NCI-H2171 (cell line): Measurements from ENCODE around the gene PRSS57.
A peak's percentile ranks its signal among the peaks of the same experiment; 100 is the strongest.
"Not testable (repeated sequence)": the region's sequence is repeated elsewhere in the genome, so short reads cannot be mapped to it uniquely, and the experiment has no call there.

Experiments
- DNase-seq: peaks from one replicate; lab custom pipeline; 2025; lab: John Stamatoyannopoulos, UW

Gene PRSS57

DNA sequence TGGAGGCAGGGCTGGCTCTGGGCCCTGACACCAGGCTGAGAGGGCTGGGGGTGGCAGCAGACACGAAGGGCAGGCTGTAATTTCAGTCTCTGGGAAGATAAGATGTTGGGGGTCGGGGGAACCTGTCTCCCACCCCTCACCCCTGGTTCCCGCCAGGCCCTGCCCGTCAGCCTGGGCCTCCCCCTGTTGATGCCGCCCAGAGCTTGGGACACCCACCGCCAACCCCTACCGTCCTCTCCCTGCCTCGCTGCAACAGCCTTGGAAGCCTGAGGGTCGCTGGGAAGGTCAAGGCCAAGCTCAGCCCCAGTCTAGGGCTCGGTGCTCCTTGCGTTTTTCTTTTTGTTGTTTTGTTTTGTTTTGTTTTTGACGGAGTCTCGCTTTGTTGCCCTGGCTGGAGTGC lies 28.0 kb upstream of the PRSS57 start:
- DNase-seq = no peak

DNA sequence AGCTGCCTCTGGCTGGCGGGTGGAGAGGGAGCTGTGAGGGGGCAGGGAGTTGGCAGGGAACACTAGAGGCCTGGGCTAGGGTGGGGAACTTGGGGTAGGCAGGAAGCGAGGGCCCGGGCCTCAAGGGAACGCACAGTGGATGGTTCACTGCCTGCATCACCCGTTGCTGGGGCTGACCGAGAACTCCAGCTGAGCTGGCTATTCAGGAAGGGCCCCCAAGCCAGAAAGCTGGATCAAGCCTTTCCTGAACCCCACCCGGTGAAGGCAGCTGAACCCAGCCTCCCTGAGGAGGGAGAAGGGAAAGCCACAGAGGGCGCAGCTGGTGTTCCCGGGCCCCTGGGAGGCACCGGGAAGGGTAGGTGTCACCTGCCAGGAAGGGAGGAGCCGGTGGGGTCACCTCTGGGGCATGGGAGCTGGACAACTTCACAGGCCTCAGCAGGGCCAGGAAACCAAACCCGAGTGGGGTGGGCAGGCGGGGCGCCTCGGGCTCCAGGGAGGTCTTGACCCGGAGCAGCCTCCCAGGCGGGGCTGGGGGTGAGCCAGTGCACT lies 27.4 kb upstream of the PRSS57 start:
- no peak for DNase-seq

DNA sequence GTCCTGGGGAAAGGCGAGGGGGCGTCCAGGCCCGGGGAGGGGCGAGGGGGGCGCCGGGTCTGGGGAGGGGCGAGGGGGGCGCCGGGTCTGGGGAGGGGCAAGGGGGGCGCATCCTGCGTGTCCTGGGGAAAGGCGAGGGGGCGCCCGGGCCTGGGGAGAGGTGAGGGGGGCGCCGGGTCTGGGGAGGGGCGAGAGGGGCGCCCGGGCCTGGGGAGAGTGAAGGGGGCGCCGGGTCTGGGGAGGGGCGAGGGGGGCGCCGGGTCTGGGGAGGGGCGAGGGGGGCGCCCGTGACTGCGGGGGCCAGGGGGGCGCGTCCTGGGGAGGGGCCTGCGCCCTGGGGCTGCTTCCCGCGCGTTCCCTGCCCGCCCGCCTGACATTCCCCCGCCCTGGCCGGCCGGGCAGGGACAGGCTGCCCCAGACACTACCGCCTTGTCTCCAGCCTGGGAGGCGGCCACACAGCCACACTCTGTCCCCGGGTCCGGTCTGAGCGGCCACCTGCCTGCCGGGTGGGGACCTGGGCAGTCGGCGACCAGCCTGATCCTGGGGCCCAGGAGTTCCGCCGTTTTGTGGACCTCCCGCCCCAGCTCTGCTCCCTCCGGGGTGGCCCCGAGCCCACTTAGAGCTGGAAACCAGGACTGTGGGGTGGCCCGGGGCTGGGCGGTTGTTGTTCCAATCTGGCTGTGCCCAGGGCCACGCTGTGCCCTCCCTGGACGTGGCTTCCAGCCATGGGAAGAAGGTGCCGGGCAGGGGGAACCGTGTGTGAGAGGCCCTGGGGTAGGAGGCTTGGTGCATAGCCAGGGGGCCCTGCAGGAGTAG lies 25.3 kb upstream of the PRSS57 start:
- no peak for DNase-seq

DNA sequence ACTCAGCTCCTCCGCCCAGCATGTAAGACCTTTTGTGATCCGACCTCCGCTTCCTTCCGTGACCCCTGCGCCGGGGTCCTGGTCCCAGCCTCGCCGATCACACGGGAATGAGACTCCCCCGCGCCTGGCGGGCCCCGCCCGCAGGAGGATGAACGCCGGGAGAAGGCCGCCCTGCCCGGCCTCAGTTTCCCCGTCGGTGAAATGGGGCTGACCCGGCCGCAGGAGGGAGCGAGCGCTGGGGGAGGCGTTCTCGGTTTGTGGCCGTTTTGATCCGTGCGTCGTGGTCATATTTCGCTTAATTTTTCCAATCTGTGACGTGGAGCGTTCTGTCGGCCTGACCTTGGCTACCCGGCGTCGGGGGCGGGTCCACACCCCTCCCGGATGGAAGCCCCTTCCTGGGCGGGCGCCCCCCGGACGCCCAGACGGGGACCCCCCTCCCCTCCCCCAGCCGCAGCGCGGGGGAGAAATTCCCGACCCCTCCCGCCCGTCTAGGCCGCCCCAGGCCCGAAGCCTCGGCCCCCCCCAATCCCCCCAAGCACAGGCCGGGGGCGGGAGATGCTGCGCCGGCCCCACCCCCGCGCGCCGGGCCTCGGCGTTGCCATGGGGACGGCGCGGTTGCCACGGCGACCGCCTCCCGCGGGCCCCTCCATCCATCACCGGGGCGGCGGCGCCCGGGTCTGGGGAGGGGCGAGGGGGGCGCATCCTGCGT lies 24.5 kb upstream of the PRSS57 start:
- DNase-seq = no peak

DNA sequence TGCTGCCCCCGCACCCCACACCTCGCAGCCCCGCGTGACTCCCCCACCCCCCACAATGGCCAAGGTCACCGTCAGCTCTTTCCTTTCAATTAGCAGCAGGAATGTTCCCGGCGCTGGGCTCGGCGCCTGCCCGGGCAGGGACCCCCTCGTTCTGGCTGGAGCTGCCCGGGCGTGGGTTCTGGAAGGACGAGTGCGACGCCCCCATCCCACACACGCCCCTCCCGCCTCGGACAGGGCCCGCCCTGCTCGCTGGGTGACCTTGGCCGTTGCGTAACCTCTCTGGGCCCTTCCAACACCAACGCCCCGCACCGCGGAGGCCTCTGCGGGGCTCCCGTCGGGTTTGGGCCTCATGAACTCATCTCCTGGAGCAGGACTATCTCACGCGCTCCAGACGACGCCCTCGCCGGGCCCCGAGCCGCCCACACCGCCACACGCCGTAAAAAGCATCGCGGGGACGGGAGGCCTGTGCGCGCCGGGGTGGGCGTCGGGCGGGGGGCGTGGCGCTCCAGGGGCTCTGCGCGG lies 23.8 kb upstream of the PRSS57 start:
- DNase-seq = no peak

DNA sequence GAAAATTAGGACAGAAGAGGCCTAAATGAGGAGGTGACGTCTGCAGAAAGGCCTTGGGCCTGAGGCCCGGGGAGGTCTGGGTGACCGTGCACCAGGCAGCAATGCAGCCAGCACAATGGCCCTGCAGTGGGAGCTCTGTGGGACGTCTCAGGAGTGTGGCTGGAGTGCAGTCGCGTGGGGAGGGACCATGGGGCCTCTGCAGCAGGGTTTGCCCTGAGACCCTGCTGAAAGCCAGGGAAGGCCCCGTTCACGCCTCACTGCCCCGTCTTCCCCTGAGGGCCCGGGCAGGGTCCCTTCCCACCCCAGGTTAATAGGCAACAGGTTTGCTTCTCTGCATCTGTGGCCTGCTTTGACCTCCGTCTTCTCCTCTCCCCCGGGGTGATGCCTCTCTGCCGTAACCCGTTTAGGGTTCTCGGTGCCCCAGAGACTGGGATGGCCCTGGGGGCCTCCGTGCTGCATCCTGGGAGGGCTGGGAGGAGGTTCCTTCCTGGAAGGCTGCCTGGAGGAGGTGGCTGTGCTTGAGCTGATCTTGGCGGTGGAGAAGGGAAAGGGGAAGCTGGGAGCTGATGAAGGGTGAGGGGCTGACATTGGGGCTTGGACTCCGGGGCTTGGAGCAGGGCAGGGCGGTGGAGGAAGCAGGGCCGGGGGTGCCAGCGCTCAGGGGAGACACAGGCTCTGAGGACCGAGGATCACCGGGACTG lies 23.1 kb upstream of the PRSS57 start:
- DNase-seq = no peak

DNA sequence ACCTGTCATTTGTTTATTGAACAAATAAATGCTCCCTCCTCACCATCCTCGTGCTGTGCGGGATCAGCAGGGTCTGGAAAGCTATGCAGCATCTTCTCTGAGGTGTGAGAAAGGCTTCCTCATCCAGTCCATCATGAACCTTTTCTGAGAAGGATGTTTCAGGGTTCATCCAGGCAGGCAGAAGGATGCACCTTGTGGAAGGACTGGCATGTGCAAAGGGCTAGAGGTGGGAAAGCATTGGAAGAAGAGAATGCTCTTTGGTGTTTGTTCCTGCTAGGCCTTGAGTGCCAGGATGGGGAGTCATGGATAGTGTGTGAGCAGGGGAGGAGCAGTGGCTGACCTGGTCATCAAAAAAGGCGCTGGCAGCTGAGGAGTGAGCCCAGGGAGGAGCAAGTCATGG lies 20.1 kb upstream of the PRSS57 start:
- DNase-seq = no peak

DNA sequence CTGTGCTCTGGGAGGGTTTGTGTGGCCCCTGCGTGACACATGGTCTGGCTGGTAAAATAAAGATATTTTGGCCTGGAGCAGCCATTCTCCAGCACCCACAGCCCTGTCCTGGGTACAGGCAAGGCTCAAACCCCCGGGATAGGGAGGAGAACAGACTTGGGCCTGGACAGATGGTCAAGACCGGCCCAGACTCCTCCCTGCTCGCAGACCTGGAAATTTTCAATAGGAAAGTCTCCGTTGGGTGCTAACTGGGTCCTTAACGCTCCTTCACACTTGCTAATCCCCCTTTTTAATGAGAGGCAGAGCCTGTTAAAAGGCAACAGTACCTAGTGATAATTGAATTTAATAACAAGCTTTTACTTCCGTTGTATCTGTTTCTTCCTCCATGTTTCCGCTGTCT lies 16.0 kb upstream of the PRSS57 start:
- DNase-seq = no peak

DNA sequence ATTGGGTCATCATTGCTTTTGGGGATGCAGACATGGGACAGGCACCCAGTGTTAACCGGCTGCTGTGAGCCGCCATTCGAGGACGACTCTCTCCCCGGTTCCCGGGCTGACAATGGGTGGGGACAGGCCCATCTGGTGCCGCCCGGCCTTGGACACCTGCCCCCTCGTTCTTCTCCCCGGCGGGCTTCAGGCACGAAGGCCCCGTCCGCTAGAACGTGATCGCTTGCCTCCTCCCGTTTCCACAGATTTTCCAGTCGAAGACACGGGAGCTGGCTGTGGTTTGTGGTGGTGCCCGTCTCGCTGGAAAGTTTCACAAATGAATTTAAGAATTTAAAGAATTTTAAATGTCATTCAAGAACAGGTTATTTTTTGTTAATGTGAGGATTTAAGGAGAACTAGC lies 15.5 kb upstream of the PRSS57 start:
- DNase-seq = no peak

DNA sequence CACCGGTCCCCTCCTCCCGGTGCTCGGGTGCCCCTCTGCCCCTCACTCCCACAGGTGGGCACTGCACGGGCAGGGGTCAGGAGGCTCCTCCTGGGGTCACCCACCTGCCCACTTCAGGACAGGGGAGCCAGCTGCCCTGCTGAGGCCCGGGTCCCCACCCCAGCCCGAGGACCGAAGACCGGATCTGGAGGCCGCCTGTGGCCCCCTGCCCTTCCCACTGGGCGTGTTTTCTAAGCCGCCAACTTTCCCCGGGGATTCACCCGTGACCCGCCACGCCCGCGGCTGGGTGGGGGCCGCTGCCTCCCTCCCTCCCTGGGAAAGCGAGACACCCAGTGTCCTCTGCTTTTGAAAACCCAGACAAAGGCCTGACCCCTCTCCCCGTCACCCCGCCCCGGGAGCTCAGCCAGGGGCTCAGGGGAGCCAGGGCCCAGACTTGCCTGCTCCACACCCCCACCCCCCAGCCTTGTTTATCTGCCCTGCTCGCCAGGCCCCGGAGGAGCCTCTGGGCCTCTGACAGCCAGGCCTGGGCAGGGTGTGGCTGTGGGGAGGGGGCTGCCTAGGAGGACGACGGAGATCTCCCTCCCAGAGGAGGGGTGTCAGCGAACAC lies 14.8 kb upstream of the PRSS57 start:
- no peak for DNase-seq

DNA sequence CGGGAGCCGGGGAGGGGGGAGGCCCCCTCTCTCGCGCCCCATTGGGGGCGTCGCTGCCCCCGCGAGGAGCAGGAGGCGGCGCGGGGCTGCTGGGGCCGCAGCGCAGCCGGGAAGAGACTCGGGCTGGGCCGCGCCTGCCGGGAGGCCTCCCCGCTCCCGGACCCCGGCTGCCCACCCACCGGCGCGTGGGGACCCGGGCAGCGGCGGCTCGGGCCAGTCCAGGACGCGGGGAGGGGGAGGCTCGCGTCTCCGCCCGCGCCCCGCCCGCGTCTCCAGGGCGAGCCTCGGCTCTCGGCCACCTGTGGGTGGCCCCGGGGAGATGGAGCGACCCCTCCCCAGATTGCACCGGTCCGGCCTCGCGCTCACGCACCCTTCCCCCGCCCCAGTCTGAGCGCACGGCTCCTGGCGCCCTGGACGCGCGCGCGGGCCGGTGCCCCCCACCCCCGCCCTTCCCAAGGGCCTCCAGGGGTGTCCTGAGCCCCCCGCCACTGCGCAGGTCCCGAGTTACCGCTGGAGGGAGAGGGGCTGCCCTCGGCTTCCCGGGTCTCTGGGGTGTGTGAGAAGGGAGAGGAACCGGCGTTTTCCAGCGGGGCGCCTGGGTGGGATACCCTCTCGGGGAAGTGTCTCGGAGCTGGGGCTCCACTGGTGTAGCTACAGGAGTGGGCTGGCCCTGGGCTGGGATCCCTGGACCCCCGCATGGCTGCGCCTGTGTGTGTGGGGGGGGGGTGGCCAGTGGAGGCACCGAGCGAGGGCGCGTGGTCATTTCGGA lies 14.1 kb upstream of the PRSS57 start:
- no peak for DNase-seq

DNA sequence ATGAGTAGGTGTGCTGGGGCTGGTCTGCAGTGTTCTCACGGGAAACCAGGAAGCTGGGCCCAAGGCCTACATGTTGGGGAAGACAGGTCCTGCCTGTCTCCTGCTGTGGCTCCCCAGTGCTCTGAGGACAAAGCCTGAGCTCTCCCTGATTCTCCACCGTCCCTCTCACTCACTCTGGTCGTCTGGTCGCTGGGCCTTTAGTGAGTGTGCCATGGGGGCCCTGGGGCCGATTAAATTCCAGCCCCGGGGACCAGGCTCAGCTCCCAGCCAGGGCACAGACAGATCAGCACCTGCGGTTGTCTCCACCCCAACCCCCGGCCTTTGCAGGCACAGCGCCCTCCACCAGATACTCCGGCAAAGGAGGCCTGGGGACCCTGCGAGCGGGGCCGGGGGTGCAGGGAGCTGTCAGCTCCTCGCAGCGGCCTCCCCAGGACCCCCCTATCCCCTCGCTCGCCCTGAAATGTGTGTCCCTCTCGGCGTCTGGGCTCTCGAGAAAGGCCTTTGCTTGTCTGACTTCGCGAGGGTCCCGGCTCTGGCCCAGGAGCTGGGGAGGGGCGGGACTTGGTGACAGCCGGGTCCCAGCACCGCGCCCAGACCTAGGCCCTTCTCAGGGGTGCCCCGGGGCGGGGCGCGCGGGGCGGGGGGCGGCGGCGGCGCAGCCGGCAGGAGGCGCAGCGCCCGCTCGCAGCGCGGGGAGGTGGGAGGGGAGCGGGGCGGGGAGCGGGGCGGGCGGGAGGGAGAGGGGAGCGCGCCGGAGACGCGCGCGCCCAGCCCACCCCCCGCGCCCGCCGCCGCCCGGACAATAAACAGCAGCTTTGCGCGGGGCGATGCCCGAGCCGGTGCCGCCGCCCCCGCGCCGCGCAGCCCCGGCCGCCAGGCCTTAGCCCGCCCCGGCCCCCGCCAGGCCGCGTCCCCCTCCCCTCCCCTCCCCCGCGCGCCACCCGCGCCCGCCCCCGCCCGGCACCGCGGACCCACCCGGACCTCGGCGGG lies 13.2 kb upstream of the PRSS57 start, which contains the start of gene PALM:
PALM (plus strand) TSS at position 782 of the 990 bp plus-strand sequence. CDS start 212 bp downstream, outside the sequence.
- DNase-seq = peak; percentile 33

DNA sequence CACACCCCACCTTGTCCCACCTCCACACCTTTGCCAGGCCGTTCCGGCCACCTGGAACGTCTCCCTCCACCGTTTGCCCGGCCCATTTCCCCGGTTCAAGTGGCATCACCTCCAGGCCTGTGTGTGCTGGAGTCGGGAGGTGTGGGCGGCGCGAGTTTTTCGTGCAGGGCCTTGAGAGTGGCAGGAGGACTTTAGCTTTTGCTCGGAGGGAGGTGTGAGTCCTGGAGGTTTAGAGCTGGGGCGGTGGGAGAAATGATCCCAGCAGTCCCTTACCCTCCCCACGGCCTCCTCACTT lies 9.1 kb upstream of the PRSS57 start:
- no peak for DNase-seq

DNA sequence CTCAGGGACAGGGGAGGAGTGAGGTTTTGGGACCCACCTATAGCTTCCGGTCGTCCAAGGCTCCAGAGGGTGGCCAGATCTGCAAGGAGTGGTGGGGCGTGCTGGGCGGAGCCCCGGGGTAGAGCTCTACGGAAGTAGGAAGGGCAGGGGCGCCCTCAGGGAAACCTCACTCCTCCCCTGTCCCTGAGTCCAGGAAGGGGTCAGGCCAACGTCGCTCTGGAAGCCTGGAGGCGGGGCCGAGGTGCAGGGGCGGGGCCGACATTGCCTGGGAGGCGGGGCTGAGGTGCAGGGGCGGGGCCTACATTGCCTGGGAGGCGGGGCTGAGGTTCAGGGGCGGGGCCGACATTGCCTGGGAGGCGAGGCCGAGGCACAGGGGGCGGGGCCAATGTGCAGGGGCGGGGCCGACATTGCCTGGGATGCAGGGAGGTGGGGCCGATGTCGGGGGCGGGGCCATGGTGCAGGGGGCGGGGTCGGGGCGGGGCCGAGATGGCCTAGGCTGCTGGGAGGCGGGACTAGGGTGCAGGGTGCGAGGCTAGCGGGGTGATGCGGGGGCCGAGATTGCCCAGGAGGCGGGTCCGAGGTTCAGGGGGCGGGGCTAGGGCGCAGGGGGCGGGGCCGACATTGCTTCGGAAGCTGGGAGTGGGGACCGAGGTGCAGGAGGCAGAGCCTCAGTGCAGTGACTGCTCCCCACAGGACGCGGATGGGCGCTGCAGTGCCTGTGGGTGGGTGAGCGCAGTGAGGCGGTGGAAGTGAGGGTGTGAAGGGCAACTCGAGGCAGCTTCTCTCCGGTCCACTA lies 8.6 kb upstream of the PRSS57 start:
- no peak for DNase-seq

DNA sequence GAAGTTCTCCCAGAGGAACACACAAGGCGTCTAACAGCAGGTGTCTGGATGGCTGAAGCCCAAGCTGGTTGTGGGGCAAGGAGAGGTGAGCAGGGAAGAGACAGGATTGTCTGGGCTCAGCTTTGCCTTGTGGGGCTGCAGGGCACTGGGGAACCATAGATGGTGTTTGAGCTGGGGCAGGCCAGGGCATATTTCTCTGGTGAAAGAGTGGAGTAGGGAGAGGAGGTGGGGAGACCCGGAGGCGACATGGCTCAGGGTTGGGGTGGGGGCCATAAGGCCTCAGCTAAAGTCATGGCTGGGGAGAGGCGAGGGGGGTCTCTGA lies 8.0 kb upstream of the PRSS57 start:
- no peak for DNase-seq

DNA sequence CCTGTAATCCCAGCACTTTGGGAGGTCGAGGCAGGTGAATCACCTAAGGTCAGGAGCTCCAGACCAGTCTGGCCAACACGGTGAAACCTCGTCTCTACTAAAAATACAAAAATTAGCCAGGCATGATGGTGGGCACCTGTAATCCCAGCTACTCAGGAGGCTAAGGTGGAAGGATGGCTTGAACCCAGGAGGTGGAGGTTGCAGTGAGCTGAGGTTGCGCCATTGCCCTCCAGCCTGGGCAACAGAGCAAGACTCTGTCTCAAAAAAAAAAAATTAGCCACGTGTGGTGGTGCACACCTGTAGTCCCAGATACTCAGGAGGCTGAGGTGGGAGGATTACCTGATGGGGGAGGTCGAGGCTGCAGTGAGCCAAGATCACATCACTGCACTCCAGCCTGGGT lies 7.6 kb upstream of the PRSS57 start:
- not testable (repeated sequence) for DNase-seq

DNA sequence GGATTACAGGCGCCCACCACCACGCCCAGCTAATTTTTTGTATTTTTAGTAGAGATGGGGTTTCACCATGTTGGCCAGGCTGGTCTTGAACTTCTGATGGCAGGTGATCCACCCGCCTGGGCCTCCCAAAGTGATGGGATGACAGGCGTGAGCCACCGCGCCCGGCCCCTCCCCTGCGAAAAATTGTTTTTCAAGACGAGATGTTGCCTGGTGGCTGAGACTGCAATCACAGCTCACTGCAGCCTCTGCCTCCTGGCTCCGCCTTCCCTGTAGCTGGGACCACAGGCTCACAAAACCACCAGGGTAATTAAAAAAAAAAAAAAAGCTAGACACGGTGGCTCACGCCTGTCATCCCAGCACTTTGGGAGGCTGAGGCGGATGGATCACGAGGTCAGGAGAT lies 4.6 kb upstream of the PRSS57 start:
- not testable (repeated sequence) for DNase-seq

DNA sequence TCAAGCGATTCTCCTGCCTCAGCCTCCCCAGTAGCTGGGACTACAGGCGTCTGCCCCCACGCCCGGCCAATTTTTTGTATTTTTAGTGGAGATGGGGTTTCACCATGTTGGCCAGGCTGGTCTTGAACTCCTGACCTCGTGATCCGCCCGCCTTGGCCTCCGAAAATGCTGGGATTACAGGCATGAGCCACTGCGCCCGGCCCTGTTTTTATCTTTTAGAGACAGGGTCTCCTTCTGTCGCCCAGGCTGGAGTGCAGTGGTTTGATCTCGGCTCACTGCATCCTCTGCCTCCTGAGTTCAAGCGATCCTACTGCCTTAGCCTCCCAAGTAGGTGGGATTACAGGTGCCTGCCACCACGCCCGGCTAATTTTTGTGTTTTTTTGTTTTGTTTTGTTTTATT lies 3.3 kb upstream of the PRSS57 start:
- DNase-seq = not testable (repeated sequence)
